A204.1 (cell line): Measurements from ENCODE around the gene C1QTNF6.

Experiments used
- FAIRE-seq: peaks from 2 replicates; lab custom pipeline; 2012; peaks lifted over from hg19 to GRCh38; lab: Jason Lieb, UNC

Gene C1QTNF6

GRCh38 chr22:37223965-37224551 is 36.0 kb upstream of the C1QTNF6 start:
- no peak for FAIRE-seq

DNA sequence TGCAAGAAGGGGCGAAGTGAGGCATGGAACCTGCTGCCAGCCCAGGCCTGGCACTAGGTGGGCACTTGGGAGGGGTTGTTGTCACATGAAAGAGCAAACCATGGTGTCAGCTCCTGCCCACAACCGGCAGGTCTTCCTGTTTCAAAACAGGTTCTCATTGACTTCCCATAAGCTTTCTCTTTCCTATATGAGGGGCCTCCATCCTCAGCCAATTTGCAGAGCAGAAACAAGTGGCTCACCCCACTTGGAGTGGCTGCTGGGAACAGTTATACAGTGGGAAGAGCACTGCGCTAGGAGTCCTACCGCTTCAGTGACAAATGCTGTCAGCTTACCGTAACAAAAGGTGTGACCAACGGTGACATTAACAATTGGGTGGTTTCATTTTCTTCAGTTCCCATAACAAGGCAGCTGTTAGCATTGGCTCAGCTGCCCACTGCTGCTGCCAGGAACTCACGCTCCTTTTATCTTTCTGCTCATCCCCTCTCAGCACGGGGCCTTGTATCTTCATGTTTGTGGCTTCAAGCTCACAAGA is 34.5 kb upstream of the C1QTNF6 start:
- FAIRE-seq, result no peak

DNA sequence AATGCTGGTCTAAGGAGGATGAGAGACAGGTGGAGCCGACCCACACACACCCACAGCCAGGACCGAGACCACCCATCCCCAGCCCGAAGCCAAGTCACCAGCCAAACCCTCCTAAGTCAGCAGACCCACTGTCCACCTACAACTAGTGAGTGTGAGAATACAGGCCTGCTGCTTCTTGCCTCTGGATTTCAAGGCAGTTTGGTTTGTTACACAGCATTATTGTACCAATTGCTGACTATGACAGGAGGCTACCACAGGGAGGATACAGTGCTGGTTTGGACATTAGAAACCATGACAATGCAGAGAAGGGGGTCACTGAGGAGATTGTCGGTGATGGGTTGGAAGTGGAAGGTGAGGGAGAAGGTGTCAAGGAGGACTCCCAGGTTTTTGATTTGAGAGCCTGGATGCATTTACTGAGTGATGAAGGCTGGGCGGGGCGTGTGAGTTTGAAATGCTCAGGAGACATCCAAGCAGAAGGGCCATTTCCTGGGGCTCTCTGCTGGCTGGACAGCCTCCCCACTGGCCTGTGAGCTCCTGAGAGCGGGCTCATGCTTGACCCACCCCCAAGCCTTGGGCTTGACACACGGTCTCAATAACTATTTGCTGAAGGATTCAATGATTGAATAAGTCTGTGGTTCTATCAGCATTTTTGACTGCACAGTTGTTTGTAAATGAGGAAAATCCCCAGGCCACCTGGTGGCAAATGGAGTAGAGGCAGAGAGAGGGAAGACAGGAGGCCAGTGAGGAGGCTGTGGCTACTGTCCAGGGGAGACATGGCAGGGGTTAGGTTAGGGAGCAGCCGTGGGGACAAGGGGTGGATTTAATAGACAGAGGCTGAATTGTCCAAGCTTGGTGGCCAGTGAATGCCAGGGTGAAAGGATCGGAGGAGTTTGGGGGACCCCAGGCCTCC is 33.6 kb upstream of the C1QTNF6 start:
- FAIRE-seq, result no peak

DNA sequence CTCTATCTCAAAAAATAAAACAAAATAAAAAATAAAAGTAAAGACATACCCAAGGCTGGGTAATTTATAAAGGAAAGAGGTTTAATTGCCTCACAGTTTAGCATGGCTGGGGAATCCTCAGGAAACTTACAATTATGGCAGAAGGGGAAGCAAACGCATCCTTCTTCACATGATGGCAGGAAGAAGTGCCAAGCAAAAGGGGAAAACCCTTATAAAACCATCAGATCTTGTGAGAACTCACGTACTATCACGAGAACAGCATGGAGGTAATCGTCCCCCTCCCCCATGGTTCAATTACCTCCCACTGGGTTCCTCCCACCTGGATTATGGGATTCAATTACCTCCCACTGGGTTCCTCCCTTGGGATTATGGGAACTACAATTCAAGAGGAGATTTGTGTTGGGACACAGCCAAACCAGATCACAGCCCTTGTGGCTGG is 32.5 kb upstream of the C1QTNF6 start:
- FAIRE-seq, result no peak

GRCh38 chr22:37219533-37219932 is 31.5 kb upstream of the C1QTNF6 start:
- no peak for FAIRE-seq

- FAIRE-seq, result no peak
These were observed 30.8 kb upstream of the C1QTNF6 start for GRCh38 chr22:37218771-37219411.

- FAIRE-seq, result no peak
These were observed 30.3 kb upstream of the C1QTNF6 start for GRCh38 chr22:37218399-37218770.

DNA sequence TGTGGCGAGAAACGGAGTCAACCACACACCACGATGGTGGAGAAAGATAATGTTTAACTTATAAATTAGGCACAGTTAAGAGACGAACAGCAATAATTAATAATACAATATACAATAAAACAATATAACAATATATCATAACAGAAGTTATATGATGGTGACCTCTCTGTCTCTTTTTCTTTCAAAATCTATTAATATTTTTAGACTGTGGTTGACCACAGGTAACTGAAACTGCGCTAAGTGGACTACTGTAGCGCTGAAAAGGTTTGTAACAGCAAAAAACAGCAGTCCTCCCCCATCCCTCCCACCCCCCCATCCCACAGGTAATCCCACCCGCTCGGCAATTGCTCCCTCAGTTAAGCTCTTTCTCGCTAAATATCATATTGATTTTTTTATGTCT is 27.8 kb upstream of the C1QTNF6 start:
- no peak for FAIRE-seq

DNA sequence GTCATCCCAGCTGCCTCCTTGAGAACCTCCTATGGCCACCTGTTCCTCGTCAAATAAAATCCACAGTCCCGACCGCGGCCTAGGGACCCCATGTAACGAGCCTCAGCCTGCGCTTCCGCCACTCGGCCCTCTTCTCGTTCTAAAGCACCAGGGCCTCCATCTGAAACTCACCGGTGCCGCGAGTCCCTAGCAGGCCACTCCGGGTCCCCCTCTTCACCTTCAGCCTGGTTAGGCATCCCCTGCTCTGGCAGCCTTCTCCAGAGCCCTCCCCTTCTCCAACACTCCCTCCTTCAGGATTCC is 26.6 kb upstream of the C1QTNF6 start:
- FAIRE-seq, result no peak

DNA sequence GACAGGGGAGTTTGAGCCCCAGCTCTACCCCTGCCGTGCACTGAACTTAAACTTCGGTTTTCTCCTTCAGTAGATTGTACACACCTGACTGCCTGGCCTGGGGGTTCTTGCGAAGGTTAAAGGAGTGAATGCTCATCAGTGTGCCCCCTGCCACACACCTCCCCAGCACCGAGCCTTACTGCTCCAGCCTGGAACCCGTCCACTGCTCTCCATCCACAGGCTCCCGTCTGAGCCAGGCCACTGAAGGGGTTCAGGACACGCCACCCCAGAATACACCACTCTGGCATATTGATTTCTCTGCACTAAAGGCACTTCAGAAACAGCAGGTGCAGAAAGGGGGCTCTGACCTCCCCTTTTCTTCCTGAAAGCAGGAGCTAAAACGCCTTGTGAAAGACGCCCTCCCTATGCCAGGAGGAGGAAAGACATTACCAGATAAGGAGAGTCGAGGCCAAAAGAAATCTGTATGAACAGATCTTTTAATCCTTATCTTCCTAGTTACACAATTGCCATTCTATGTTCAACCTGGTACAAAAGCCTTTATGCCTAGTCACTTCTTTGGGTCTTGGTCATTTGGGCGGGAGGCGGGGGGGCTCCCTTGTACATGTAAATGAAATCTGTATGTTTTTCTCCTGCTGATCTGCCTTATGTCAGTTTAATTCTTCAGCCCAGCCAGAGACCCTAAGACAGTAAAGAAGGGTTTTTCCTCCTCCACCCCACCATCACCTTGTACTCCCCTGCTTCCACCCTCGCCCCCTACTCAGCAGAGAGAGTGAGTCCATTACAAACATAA is 26.1 kb upstream of the C1QTNF6 start:
- no peak for FAIRE-seq

- FAIRE-seq, result no peak
These were observed 25.3 kb upstream of the C1QTNF6 start for GRCh38 chr22:37213218-37213855.

GRCh38 chr22:37212174-37212906 is 24.3 kb upstream of the C1QTNF6 start, which contains the start of gene SSTR3:
Gene SSTR3 (minus strand): TSS chr22:37212477. CDS start chr22:37207803, 4,674 bp downstream.
- no peak for FAIRE-seq

GRCh38 chr22:37211866-37212173 is 23.8 kb upstream of the C1QTNF6 start:
- FAIRE-seq, result no peak

DNA sequence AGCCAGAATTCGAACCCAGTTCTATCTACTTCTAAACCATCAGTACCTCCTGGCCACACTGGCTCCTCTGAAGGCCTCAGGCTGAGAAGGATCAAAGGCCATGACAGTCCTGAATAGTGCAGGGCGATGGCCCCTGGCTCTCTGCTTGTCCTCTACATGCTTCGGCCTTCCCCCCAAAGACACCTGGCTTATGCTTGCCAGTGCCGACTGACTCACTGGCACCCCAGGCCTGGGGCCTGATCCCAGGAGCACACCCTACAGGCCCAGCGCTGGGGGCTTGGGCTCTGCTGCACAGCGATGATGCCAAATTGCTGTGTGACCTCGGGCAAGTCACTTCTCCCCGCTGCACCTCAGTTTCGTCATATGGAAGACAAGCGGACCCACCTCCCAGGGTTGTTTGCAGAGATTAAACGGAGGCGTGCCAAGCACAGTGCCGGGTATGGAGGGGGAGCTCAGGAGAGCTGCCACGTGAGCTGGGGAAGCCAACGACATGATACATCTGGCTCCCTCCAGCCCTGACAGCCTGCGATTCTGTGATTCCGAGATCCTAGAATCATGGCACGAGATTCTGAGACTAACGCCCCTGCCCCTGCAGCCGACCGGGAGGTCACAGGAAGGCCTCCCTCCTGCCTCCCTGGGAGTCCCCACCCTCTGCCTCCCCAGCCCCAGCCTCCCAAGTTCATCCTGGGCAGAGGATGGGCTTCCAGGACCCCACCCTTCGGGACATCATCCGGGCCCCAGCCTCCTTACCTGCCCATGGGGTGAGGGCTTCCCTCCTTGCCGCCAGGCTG is 23.2 kb upstream of the C1QTNF6 start:
- no peak for FAIRE-seq

DNA sequence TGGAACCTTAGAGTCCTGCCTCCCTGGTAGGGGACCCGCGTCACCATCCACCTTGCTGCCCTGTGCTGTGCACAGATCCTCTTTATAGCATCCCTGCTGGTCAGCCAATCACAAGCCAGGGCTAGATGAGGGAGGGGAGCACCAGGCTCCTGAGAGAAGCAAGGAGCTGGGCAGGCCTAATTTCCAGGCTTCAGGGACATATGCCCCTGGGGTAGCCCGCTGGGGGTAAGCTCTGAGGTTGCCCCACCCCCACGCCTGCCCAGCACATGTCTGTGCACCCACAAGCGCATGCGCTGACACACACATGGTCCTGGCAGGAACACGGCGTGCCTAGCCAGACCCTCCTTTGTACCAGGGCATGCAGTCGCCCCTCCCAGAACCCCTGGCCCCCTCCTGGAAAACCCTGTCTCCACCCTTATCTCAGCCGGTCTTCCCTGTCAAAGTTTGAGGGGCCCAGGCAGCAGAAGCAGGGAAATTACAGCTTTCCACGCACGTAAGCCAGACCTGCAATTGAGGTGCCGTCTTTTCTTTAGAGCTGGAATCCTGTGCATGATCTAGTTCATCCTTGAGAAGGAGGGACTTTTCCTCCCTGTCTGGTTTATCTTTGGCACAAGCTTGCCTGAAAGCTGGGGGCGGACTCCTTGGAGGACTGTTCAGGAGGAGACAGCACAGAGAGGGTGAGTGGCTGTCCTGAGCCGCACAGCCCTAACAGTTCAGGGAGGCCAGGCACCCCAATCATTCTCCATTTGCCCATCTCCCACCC is 22.2 kb upstream of the C1QTNF6 start:
- FAIRE-seq, result no peak

- no peak for FAIRE-seq
These were observed 21.2 kb upstream of the C1QTNF6 start for GRCh38 chr22:37209140-37209845.

DNA sequence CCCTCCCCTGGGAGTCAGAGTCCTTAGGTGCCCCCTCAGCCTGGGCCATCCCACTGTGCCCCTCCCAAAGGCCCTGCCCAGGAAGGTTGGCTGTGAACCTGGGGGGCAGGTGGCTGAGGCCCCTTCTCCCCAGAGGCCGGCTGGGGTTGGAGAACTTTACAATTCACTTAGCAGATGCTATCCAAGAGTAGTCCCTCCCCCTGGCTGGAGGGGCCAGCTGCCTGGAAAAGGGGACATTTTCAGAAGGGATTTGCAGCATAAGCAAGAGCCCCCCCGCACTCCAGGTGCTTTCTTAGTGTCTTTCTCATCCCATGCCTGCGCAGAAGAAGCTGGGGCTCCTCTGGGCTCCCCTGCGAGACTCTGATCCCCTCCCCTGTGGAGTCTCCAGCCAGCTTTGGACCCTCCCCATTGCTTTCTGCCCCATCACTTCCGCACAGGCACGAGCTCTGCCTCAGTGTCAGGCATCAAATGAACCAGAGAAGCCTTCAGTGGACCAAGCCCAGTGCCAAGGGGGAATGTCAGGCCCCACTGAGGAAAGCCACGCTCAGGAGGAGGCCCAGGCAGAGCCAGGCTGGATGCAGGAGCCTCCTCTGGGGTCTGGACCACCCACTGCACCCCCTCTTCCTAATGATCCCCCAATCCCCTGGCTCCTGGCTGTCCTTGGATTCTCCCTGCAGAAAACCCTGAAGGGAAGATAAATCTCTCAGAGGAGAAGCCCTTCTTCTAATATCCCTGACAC is 20.5 kb upstream of the C1QTNF6 start:
- no peak for FAIRE-seq

DNA sequence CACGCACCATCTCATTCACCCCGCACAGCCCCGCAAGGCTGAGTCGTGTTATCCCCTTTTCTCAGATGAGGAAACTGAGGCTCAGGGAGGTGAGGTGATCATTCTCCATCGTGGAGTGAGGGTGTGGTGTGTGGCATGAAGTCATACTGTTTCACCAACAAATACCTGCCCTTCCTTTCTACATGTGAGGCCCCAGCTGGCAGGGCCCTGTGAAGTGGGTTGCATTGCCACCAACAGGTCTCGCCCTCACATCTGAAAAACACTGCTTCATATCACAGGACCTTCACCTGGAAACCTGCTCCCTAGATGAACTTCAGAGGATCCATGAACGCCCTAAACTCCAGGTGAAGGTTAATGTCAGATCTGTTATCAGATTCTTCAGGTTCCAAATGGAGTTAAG is 19.9 kb upstream of the C1QTNF6 start:
- FAIRE-seq, result no peak
